Esophagus squamous epithelium (tissue), 4 donors: ENCODE measurements around the gene UNC5C.

Source experiments
- POLR2A ChIP-seq, 4 donors: fragments of 450-650 bp; IDR thresholded peaks; one replicate each; pipeline ENCODE4 v1.6.1; 2017; ENCODE audit warnings: antibody characterized with exemption in 4 of 4, mild to moderate bottlenecking in 4 of 4, moderate library complexity in 3 of 4
- TF ChIP-seq, protein P1 (sequence below), 6 experiments: fragments of 450-650 bp in 4 of 6; fragments of 200-600 bp in 2 of 6; sonication (generic) in 2 of 6; IDR thresholded peaks; one replicate each; pipeline ENCODE4 v1.5.1; 2016 to 2019; ENCODE audit warnings: antibody characterized with exemption in 6 of 6, mild to moderate bottlenecking in 4 of 6, moderate library complexity in 4 of 6

DNA sequence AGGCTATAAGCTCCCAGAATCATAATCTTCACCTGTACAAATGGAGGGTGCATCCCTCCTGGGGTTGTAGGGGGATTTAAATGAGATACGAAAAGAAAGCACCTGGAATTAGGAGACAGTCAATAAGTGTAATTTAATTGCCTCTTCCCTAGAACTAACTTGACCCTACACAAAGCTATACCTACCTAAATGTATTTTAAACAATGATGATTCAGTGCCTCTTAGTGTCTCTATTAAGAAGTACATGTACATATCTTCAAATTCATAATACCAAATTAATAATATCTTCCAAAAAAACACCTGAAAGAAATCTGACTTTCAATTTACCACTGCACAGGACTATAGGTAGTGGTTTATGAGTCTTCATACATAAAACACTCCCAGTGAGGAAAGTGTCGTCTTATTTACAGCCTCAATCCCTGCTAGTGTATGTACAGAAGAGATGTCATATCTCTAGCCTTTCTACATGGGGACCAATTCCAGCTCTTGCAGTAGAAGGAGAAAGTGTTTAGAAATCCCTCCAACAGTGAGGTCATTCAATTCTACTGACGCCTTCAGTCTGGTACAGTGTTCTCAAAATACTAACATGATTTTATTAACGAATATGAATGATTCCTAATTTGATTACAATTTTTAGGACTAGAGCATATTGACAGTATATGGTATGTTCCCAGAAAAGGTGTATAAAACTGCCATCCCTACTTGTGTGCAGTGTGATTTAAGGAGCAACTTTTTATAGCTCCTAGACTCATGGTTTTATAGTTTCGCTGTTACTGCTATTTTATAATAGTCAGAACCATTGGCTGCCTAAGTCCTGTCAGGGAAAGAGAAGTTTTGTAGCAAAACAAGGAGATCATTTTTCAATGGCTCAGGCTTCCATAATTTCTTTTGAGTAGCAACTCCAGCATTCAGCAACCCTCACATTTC is 282.7 kb downstream of the UNC5C start:
- TF ChIP-seq, protein P1, sequence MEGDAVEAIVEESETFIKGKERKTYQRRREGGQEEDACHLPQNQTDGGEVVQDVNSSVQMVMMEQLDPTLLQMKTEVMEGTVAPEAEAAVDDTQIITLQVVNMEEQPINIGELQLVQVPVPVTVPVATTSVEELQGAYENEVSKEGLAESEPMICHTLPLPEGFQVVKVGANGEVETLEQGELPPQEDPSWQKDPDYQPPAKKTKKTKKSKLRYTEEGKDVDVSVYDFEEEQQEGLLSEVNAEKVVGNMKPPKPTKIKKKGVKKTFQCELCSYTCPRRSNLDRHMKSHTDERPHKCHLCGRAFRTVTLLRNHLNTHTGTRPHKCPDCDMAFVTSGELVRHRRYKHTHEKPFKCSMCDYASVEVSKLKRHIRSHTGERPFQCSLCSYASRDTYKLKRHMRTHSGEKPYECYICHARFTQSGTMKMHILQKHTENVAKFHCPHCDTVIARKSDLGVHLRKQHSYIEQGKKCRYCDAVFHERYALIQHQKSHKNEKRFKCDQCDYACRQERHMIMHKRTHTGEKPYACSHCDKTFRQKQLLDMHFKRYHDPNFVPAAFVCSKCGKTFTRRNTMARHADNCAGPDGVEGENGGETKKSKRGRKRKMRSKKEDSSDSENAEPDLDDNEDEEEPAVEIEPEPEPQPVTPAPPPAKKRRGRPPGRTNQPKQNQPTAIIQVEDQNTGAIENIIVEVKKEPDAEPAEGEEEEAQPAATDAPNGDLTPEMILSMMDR (IDR thresholded peaks at IDR 0.05): no peak
- TF ChIP-seq POLR2A (IDR thresholded peaks at IDR 0.05): no peak
